Subcutaneous abdominal adipose tissue (tissue), 5 donors: ENCODE measurements around the gene CCDC14.
"Not testable (repeated sequence)": the region's sequence is repeated elsewhere in the genome, so short reads cannot be mapped to it uniquely, and the experiment has no call there.

Experiments used
- H3K27ac ChIP-seq: one replicate; pipeline ENCODE4 v1.7.0; 2013; ENCODE audit warnings: low read depth, mild to moderate bottlenecking, inconsistent platforms, low read length, moderate library complexity
- H3K27me3 ChIP-seq, 5 donors: one replicate each; pipeline ENCODE4 v1.7.0; 2013; ENCODE audit warnings: low read length in 5 of 5, inconsistent platforms in 1 of 5; ENCODE audit not compliant: control insufficient read depth in 5 of 5, insufficient read depth in 4 of 5
- H3K36me3 ChIP-seq, 5 donors: one replicate each; pipeline ENCODE4 v1.7.0; 2013; ENCODE audit warnings: low read length in 5 of 5; ENCODE audit not compliant: control insufficient read depth in 5 of 5, insufficient read depth in 5 of 5
- H3K4me1 ChIP-seq, 5 donors: one replicate each; pipeline ENCODE4 v1.7.0; 2013; ENCODE audit warnings: low read length in 5 of 5, mild to moderate bottlenecking in 3 of 5, moderate library complexity in 1 of 5; ENCODE audit not compliant: control insufficient read depth in 5 of 5, insufficient read depth in 5 of 5
- H3K4me3 ChIP-seq, 5 donors: one replicate each; pipeline ENCODE4 v1.7.0; 2013; ENCODE audit warnings: low read length in 5 of 5, low read depth in 1 of 5
- H3K9ac ChIP-seq, 5 donors: one replicate each; pipeline ENCODE4 v1.7.0; 2013; ENCODE audit warnings: low read length in 5 of 5, mild to moderate bottlenecking in 4 of 5, moderate library complexity in 3 of 5
- H3K9me3 ChIP-seq, 5 donors: one replicate each; pipeline ENCODE4 v1.7.0; 2013; ENCODE audit warnings: low read length in 5 of 5; ENCODE audit not compliant: control insufficient read depth in 5 of 5
- donor health status: healthy.
- donor health status: healthy.
- donor health status: healthy.
- donor health status: healthy.
- donor health status: healthy.

CCDC14 gene

DNA sequence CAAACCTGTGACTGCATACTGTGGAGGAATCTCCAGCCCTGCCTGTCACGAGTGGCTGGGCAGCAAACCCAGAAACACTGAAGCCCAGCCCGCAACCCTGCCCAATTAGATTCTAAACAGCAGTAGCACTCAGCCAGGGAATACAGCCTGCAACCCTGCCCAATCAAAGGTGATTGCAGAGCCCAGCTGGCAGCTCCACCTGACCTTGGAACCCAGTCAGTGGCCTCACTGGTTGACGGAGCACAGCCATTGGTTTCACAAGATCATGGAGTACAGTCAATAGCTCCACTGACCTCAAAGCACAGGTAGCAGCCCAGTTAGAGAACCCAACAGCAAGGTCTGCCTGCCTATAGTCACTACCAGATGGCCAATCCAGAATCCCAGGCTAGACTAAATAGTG lies 41.7 kb downstream of the CCDC14 start:
- peaks cover 5 to 24% (median 18%) of the 10 kb centered on the region in 5 donors for H3K9me3 ChIP-seq
- no peaks in the 10 kb centered on the region for H3K27me3 ChIP-seq
- H3K36me3 ChIP-seq = peaks cover 0 to 34% (median 19%) of the 10 kb centered on the region in 5 donors
- no peak overlapping the region for H3K27ac ChIP-seq
- no peak overlapping the region for H3K9ac ChIP-seq
- no peaks in the 10 kb centered on the region for H3K4me1 ChIP-seq
- no peak overlapping the region for H3K4me3 ChIP-seq

DNA sequence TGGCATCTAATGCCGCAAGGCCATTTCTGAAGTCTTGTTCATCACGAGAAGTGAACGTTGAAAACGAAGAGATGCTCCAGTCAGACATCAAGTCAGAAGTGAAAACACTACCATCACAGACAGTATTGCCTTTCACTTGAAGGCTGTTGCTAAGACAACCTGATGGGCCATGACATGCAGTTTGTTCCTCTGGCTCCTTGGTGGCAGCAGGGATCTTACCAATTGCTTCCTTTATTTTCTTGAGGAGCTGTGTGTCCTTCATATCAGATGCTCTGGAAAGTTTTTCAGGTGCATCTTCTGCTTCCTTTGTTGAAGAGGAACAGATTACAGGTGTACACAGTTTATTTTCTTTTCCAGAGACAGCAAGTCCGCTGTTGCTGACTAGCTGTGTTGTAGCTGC lies 46.2 kb downstream of the CCDC14 start:
- no peak overlapping the region for H3K27ac ChIP-seq
- peaks cover 0 to 4% (median 0%) of the 10 kb centered on the region in 5 donors for H3K9me3 ChIP-seq
- H3K4me1 ChIP-seq = no peaks in the 10 kb centered on the region
- no peak overlapping the region for H3K4me3 ChIP-seq
- H3K36me3 ChIP-seq = peaks cover 0 to 18% (median 10%) of the 10 kb centered on the region in 5 donors
- no peaks in the 10 kb centered on the region for H3K27me3 ChIP-seq
- no peak overlapping the region for H3K9ac ChIP-seq

- Histone ChIP-seq H3K4me1 (no peaks in the 10 kb centered on the region), H3K27ac (no peak overlapping the region), H3K27me3 (no peaks in the 10 kb centered on the region), H3K4me3 (no peak overlapping the region), H3K36me3 (peaks cover 0 to 5% (median 2%) of the 10 kb centered on the region in 5 donors), H3K9me3 (peaks cover 0 to 4% (median 0%) of the 10 kb centered on the region in 5 donors), H3K9ac (no peak overlapping the region)
Measured at GRCh38 chr3:123909785-123910184, 51.2 kb downstream of the CCDC14 start.

- Histone ChIP-seq H3K36me3 (no peaks in the 10 kb centered on the region), H3K9me3 (peaks cover 0 to 4% (median 0%) of the 10 kb centered on the region in 5 donors), H3K4me3 (no peak overlapping the region), H3K9ac (no peak overlapping the region), H3K27me3 (no peaks in the 10 kb centered on the region), H3K4me1 (no peaks in the 10 kb centered on the region), H3K27ac (no peak overlapping the region)
Measured at GRCh38 chr3:123907720-123908119, 53.3 kb downstream of the CCDC14 start.

DNA sequence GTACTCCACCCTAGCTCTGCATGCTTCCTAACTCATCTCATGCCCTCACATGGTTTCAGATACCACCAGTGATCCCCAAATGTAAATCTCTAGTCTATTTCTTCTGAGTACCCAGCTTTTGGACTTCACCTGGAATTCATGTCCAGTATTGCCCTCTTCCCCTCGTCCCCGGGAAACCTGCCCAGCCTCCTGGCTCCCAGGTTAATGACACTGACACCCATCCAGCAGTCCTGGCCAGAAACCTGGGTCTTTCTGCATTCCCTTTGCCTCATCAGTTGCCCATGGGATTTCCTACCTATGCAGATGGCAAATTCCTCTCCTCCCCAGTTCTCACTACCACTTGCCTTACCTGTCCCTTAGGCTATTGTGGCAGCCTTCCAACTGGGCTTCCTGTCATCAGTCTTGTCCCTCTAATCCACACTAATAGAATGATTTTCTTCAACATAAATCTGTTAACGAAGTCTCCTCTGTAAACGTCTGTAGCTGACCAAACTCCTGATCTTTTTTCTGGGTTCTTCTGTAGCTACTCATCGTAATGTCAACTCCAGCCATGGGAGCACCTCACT lies 61.6 kb downstream of the CCDC14 start:
- H3K27ac ChIP-seq = no peak overlapping the region
- no peak overlapping the region for H3K9ac ChIP-seq
- no peaks in the 10 kb centered on the region for H3K4me1 ChIP-seq
- no peaks in the 10 kb centered on the region for H3K27me3 ChIP-seq
- peaks cover 0 to under 1% (median 0%) of the 10 kb centered on the region in 5 donors for H3K9me3 ChIP-seq
- no peak overlapping the region for H3K4me3 ChIP-seq
- H3K36me3 ChIP-seq = no peaks in the 10 kb centered on the region

DNA sequence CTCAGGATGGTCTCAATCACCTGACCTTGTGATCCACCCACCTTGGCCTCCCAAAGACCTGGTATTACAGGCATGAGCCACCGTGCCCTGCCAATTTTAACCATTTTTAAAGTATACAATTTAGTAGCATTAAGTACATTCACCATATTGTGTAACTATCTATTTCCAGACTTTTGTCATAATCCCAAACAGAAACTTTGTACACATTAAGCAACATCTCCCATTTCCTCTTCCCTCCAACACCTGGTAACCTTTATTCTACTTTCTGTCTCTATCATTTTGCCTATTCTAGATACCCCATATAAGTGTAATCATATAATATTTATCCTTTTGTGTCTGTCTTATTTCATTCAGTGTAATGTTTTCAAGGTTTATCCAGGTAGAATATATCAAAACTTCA lies 68.0 kb downstream of the CCDC14 start:
- peaks cover 0 to 10% (median 4%) of the 10 kb centered on the region in 5 donors for H3K9me3 ChIP-seq
- no peaks in the 10 kb centered on the region for H3K27me3 ChIP-seq
- H3K36me3 ChIP-seq = no peaks in the 10 kb centered on the region
- H3K4me3 ChIP-seq = no peak overlapping the region
- H3K4me1 ChIP-seq = no peaks in the 10 kb centered on the region
- no peak overlapping the region for H3K9ac ChIP-seq
- H3K27ac ChIP-seq = no peak overlapping the region

DNA sequence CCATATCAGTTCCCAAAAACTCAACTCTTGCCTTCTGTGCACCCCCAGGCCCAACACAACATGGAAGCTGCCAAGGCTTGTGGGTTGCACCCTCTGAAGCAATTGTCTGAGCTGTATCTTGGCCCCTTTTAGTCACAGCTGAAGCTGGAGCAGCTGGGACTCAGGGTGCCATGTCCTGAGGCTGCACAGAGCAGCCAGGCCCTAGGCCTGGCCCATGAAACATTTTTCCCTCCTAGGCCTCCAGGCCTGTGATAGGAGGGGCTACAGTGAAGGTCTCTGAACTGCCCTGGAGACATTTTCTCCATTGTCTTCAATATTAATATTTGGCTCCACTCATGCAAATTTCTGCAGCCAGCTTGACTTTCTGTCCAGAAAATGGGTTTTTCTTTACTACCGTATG lies 68.8 kb downstream of the CCDC14 start:
- Histone ChIP-seq H3K9me3 (peaks cover 0 to 10% (median 4%) of the 10 kb centered on the region in 5 donors), H3K4me1 (no peaks in the 10 kb centered on the region), H3K36me3 (no peaks in the 10 kb centered on the region), H3K9ac (no peak overlapping the region), H3K27ac (no peak overlapping the region), H3K27me3 (no peaks in the 10 kb centered on the region), H3K4me3 (no peak overlapping the region)

DNA sequence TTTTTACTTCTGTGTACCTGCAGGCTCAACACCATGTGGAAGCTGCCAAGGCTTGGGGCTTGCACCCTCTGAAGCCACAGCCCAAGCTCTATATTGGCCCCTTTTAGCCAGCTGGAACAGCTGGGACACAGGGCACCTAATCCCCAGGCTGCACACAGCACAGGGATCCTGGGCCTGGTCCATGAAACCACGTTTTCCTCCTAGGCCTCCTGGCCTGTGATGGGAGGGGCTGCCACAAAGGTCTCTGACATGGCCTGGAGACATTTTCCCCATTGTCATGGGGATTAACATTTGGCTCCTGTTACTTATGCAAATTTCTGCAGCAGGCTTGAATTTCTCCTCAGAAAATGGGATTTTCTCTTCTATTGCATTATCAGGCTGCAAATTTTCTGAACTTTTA lies 70.0 kb downstream of the CCDC14 start:
- H3K4me3 ChIP-seq, H3K36me3 ChIP-seq, H3K27ac ChIP-seq, H3K4me1 ChIP-seq, H3K9ac ChIP-seq, H3K27me3 ChIP-seq: not testable (repeated sequence)
- peaks cover 0 to 10% (median 4%) of the 10 kb centered on the region in 5 donors for H3K9me3 ChIP-seq

GRCh38 chr3:123890162-123890561 lies 70.9 kb downstream of the CCDC14 start:
- peaks cover 0 to 10% (median 4%) of the 10 kb centered on the region in 5 donors for H3K9me3 ChIP-seq
- not testable (repeated sequence) for H3K36me3 ChIP-seq, H3K27me3 ChIP-seq, H3K9ac ChIP-seq, H3K27ac ChIP-seq, H3K4me3 ChIP-seq, H3K4me1 ChIP-seq

GRCh38 chr3:123884993-123885392 lies 76.0 kb downstream of the CCDC14 start:
- H3K36me3 ChIP-seq = no peaks in the 10 kb centered on the region
- no peak overlapping the region for H3K27ac ChIP-seq
- no peak overlapping the region for H3K9ac ChIP-seq
- peaks cover 0 to 17% (median 15%) of the 10 kb centered on the region in 5 donors for H3K4me1 ChIP-seq
- H3K27me3 ChIP-seq = peaks cover 0 to 3% (median 0%) of the 10 kb centered on the region in 5 donors
- no peak overlapping the region for H3K4me3 ChIP-seq
- H3K9me3 ChIP-seq = no peaks in the 10 kb centered on the region
